T follicular helper cell (primary cell): ENCODE measurements around the gene DEFB113.

Source experiments
- DNase-seq: peaks from one replicate; pipeline ENCODE4 v3.0.0-alpha.2; 2020; ENCODE audit warnings: low read depth

Gene DEFB113

GRCh38 chr6:49935387-49935786, 34.0 kb downstream of the DEFB113 start:
- DNase-seq: no peak

GRCh38 chr6:49934770-49935169, 34.7 kb downstream of the DEFB113 start:
- no peak for DNase-seq

GRCh38 chr6:49933526-49933925, 35.9 kb downstream of the DEFB113 start:
- DNase-seq: no peak

- DNase-seq: no peak
Measured at GRCh38 chr6:49929340-49929739, 40.1 kb downstream of the DEFB113 start.

GRCh38 chr6:49923826-49924225, 45.6 kb downstream of the DEFB113 start:
- no peak for DNase-seq

GRCh38 chr6:49919935-49920644, 49.3 kb downstream of the DEFB113 start:
- no peak for DNase-seq

GRCh38 chr6:49919261-49919660, 50.2 kb downstream of the DEFB113 start:
- DNase-seq: no peak

GRCh38 chr6:49918787-49919186, 50.6 kb downstream of the DEFB113 start:
- no peak for DNase-seq
